ENCODE results near the gene ZNF516. TPM values are rescaled to one million over a fixed set of nuclear protein-coding genes. Genes with fewer than 3 reads are reported as not detected.

ZNF516 gene
- total RNA-seq, 1 donor from 2014 or later = 21.6 TPM

DNA sequence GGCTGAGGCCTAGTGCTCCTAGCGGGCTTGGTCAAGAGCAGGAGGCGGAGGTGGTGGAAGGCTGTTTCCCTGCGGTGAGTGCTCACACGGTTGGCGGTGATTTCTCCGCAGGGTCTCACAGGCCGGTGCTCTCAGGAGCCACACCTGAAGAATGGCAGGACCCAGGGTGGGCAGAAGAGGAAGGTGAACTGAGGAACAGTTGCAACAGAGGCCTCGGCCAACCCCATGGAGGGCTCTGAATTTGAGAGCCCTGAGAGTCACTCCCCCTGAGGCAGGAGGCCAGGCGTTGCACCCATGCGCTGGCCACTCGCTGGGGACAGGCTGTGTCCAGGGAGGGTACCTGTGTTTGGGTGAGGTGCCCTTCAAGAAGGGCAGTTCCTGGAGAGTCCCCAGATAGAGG, 35.3 kb upstream of the ZNF516 start:
- Histone ChIP-seq H3K4me3 (no peak overlapping the region), H3K27me3 (no peaks in the 10 kb centered on the region), H3K9me3 (no peaks in the 10 kb centered on the region), H3K27ac (no peak overlapping the region), H3K36me3 (no peaks in the 10 kb centered on the region), H3K4me1 (no peaks in the 10 kb centered on the region)
- TF ChIP-seq, protein P1, sequence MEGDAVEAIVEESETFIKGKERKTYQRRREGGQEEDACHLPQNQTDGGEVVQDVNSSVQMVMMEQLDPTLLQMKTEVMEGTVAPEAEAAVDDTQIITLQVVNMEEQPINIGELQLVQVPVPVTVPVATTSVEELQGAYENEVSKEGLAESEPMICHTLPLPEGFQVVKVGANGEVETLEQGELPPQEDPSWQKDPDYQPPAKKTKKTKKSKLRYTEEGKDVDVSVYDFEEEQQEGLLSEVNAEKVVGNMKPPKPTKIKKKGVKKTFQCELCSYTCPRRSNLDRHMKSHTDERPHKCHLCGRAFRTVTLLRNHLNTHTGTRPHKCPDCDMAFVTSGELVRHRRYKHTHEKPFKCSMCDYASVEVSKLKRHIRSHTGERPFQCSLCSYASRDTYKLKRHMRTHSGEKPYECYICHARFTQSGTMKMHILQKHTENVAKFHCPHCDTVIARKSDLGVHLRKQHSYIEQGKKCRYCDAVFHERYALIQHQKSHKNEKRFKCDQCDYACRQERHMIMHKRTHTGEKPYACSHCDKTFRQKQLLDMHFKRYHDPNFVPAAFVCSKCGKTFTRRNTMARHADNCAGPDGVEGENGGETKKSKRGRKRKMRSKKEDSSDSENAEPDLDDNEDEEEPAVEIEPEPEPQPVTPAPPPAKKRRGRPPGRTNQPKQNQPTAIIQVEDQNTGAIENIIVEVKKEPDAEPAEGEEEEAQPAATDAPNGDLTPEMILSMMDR (IDR thresholded peaks at IDR 0.05) = no peak
- intact Hi-C loops (cut with DNase I) = no loop called here
- DNase-seq (ENCODE audit: low spot score in 2 of 2) = no peak

DNA sequence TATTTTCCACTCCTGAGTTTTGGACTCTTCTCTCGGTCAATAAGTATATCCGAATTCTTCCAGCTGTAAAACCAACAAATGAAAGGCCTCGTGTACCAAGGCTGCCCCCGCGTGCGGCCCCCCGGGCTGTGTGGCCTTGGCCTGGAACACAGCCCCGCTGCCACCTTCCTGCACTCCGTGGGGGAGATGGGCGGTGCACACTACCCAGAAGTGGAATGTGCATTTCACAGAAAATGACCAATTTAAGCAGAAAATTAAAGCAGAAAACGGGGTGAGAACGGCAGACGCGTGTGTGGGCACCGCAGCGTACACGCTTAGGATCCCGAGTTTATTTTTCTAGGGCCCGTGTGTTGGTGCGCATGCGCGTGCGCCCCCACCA, 34.4 kb upstream of the ZNF516 start:
- Histone ChIP-seq H3K4me3 (peak overlapping the region in 1 of 2 donors; percentile 47), H3K27ac (no peak overlapping the region), H3K27me3 (no peaks in the 10 kb centered on the region), H3K4me1 (no peaks in the 10 kb centered on the region), H3K9me3 (no peaks in the 10 kb centered on the region), H3K36me3 (no peaks in the 10 kb centered on the region)
- no peak for DNase-seq (ENCODE audit: low spot score in 2 of 2)
- TF ChIP-seq, protein P1 (IDR thresholded peaks at IDR 0.05) = no peak
- intact Hi-C loops (cut with DNase I) = loop anchor here (10.0 kb wide), 1 partner anchor 155 kb away; no protein-coding TSS in a partner anchor

DNA sequence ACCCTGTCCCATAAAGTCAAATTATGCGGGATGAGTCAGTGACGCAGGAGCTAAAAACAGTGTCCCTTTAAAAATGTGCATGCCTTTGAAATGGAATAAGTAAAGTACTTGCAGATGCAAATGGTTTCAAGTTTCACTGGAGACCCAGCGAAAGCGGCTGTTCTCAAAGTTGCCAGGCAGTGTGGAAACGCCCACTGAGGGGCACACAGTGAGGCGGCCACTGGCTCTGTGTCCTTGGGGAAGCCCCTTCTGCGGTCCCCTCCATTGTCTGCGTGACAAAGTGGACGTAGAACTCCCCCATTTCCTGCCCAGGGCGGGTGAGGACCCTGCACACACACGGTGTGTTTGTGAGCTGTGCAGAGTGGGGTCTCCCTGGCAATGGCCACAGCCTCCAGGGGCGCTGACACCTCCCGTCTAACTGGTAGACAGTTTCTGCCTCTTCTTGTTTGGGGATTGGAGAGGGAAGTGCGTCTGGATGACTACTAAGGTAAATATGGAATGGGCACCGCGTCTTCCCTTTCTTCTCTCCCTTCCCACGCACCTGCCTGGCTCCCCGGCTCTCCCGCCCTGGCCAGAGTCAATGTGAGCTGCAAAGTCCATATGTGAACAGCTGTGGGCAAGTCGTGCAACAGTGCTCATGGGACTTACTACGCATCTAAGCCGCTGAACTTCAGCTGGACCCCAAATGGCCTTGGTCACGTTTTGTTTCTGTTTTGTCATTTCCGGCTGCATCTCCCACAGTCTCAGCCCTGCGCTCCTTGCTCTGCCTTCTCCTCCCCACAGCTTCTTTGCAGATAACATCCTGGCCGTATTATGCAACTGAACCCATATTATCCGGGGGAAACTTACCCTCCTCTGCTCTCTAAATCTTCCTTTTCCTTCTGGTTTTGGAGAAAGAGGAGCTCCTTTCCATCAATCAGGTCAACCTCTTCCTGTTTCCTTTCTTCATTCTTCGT, 33.7 kb upstream of the ZNF516 start:
- Histone ChIP-seq H3K27ac (no peak overlapping the region), H3K27me3 (no peaks in the 10 kb centered on the region), H3K4me3 (peak overlapping the region; percentile 35 to 47), H3K4me1 (no peaks in the 10 kb centered on the region), H3K36me3 (no peaks in the 10 kb centered on the region), H3K9me3 (no peaks in the 10 kb centered on the region)
- TF ChIP-seq, protein P1 (IDR thresholded peaks at IDR 0.05) = no peak
- no peak for DNase-seq (ENCODE audit: low spot score in 2 of 2)
- intact Hi-C loops (cut with DNase I) = loop anchor here (10.0 kb wide), 1 partner anchor 156 kb away; no protein-coding TSS in a partner anchor

DNA sequence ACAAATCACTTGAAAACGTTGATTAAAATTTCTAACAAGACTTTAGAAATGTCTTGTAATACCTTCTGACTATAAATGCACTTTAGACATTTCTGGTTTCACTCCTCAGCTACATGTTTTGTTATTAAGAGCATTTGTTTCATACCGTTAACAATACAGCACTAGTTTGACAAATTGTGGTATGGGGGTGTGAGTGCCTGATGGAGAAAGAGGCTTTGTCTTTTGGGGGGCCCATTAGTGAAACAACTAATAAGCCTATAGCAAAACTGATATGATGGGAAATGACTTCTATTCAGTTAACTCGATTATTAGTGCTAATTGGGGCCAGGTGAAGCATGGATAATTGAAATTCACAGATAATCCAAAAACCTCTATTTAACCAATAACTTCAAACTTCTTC, 30.9 kb upstream of the ZNF516 start:
- intact Hi-C loops (cut with DNase I) = loop anchor here (10.0 kb wide), 1 partner anchor 159 kb away; no protein-coding TSS in a partner anchor
- TF ChIP-seq, protein P1 (IDR thresholded peaks at IDR 0.05) = no peak

DNA sequence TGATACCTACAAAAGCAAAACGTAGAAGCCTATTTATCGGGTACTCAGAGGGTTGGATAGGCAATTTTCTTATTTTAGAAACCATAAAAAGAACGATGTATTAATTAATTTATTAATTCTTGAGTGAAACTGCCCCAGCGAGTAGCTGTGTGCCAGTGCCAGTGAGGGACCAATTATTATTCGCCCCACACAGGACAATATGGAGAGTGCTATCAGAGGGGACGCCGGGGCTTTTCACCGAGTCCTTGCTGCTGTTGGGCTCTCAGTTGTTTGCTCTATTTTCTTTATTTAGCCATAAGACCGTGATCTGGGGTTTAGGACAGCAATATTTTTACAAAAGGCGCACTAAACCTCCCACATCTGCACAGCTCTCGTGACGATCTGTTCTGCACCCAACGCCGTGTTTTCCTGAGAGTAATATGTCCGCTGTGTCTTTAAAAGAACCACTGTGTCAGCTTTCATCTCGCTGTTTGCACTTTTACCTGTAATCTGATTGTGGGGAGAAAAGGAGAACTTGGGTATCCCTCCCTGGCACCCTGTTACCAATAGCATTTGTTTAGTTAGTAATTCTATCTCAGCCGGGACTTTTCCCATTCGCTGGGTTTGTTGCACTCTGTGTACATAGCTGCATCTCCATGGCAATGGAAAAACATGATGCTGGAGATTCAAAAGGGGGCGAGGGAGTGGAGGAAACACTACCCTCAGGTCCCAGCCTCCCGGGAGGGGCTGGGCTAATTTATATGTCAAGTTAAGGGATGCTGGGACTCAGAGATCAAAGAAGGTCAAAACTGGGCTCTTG, 30.1 kb upstream of the ZNF516 start:
- Histone ChIP-seq H3K4me3 (peak overlapping the region; percentile 40 to 49), H3K4me1 (no peaks in the 10 kb centered on the region), H3K27ac (no peak overlapping the region), H3K9me3 (no peaks in the 10 kb centered on the region), H3K36me3 (no peaks in the 10 kb centered on the region), H3K27me3 (no peaks in the 10 kb centered on the region)
- no peak for DNase-seq (ENCODE audit: low spot score in 2 of 2)
- intact Hi-C loops (cut with DNase I) = loop anchor here (10.0 kb wide), 1 partner anchor 160 kb away; no protein-coding TSS in a partner anchor
- TF ChIP-seq, protein P1 (IDR thresholded peaks at IDR 0.05) = no peak

More for the DNA sequence above, 30.9 kb upstream of the ZNF516 start:
- H3K27ac ChIP-seq = no peak overlapping the region
- no peaks in the 10 kb centered on the region for H3K27me3 ChIP-seq
- H3K9me3 ChIP-seq = no peaks in the 10 kb centered on the region
- H3K4me3 ChIP-seq = no peak overlapping the region
- H3K36me3 ChIP-seq = no peaks in the 10 kb centered on the region
- no peak for DNase-seq (ENCODE audit: low spot score in 2 of 2)
- no peaks in the 10 kb centered on the region for H3K4me1 ChIP-seq

Measured in ascending aorta (tissue), 2 donors.